ENCODE measurements around the gene LONP2.
"Not testable (repeated sequence)": the region's sequence is repeated elsewhere in the genome, so short reads cannot be mapped to it uniquely, and the experiment has no call there.

LONP2 gene

GRCh38 chr16:48335961-48336360, 91.9 kb downstream of the LONP2 start:
- DNase-seq (ENCODE audit: low spot score): no peak

- DNase-seq (ENCODE audit: low spot score): no peak
Measured at GRCh38 chr16:48340054-48340453, 96.0 kb downstream of the LONP2 start.

- DNase-seq (ENCODE audit: low spot score): no peak
Measured at GRCh38 chr16:48342591-48342990, 98.5 kb downstream of the LONP2 start.

- no peak for DNase-seq (ENCODE audit: low spot score)
Measured at GRCh38 chr16:48347191-48347865, 103.2 kb downstream of the LONP2 start.

- no peak for DNase-seq (ENCODE audit: low spot score)
Measured at GRCh38 chr16:48347980-48348379, 103.9 kb downstream of the LONP2 start.

- DNase-seq (ENCODE audit: low spot score): no peak
Measured at GRCh38 chr16:48350736-48351135, 106.6 kb downstream of the LONP2 start.

GRCh38 chr16:48352648-48353390, 108.7 kb downstream of the LONP2 start:
- DNase-seq (ENCODE audit: low spot score): no peak

- DNase-seq (ENCODE audit: low spot score): peak; percentile 80
Measured at GRCh38 chr16:48353565-48354163, 109.6 kb downstream of the LONP2 start.

GRCh38 chr16:48354385-48354784, 110.3 kb downstream of the LONP2 start:
- DNase-seq (ENCODE audit: low spot score): not testable (repeated sequence)

- no peak for DNase-seq (ENCODE audit: low spot score)
Measured at GRCh38 chr16:48354877-48355855, 111.1 kb downstream of the LONP2 start.

GRCh38 chr16:48356633-48357376, 112.7 kb downstream of the LONP2 start:
- DNase-seq (ENCODE audit: low spot score): no peak

- no peak for DNase-seq (ENCODE audit: low spot score)
Measured at GRCh38 chr16:48358419-48358818, 114.3 kb downstream of the LONP2 start.

- DNase-seq (ENCODE audit: low spot score): no peak
Measured at GRCh38 chr16:48359983-48360382, 115.9 kb downstream of the LONP2 start.

GRCh38 chr16:48361012-48361411, 116.9 kb downstream of the LONP2 start:
- DNase-seq (ENCODE audit: low spot score): no peak

- no peak for DNase-seq (ENCODE audit: low spot score)
Measured at GRCh38 chr16:48361540-48362144, 117.5 kb downstream of the LONP2 start.

GRCh38 chr16:48365025-48365600, 121.0 kb downstream of the LONP2 start:
- no peak for DNase-seq (ENCODE audit: low spot score)

GRCh38 chr16:48365601-48366164, 121.6 kb downstream of the LONP2 start:
- peak; percentile 91 for DNase-seq (ENCODE audit: low spot score)

- DNase-seq (ENCODE audit: low spot score): peak; percentile 39
Measured at GRCh38 chr16:48366165-48367093, 122.3 kb downstream of the LONP2 start.

- no peak for DNase-seq (ENCODE audit: low spot score)
Measured at GRCh38 chr16:48367441-48368049, 123.4 kb downstream of the LONP2 start.

Data from iPS-NIHi11 (cell line).